Upper lobe of left lung (tissue), 6 donors: Measurements from ENCODE around the gene HBS1L. TPM values are rescaled to one million over a fixed set of nuclear protein-coding genes. Genes with fewer than 3 reads are reported as not detected.

Experiments
- ATAC-seq, 2 donors: fragments of 200-7000 bp; cut with Tn5 transposase; one replicate each; pipeline ENCODE4 v1.9.1; 2022; ENCODE audit warnings: mild to moderate bottlenecking in 2 of 2, moderate library complexity in 2 of 2; ENCODE audit not compliant: low FRiP score in 2 of 2
- DNase-seq, 2 donors: peaks; one replicate each; pipeline ENCODE4 v3.0.0-alpha.2; 2019 to 2020
- H3K27ac ChIP-seq, 4 donors: fragments of 200-600 bp; sonication (generic); one replicate each; pipeline ENCODE4 v1.5.1; 2016 to 2019
- H3K27me3 ChIP-seq, 4 donors: fragments of 200-600 bp; sonication (generic); one replicate each; pipeline ENCODE4 v1.5.1; 2017 to 2019
- H3K36me3 ChIP-seq, 4 donors: fragments of 200-600 bp; sonication (generic); one replicate each; pipeline ENCODE4 v1.5.1; 2016 to 2019
- H3K4me1 ChIP-seq, 4 donors: fragments of 200-600 bp; sonication (generic); one replicate each; pipeline ENCODE4 v1.5.1; 2018 to 2019
- H3K4me3 ChIP-seq, 4 donors: fragments of 200-600 bp; sonication (generic); one replicate each; pipeline ENCODE4 v1.5.1; 2017 to 2019; ENCODE audit warnings: mild to moderate bottlenecking in 2 of 4, moderate library complexity in 1 of 4
- H3K9me3 ChIP-seq, 4 donors: fragments of 200-600 bp; sonication (generic); one replicate each; pipeline ENCODE4 v1.5.1; 2018 to 2019
- CTCF ChIP-seq, 6 experiments: fragments of 450-650 bp in 4 of 6; fragments of 200-600 bp in 2 of 6; sonication (generic) in 2 of 6; IDR thresholded peaks; one replicate each; pipeline ENCODE4 v1.5.1; 2016 to 2019; ENCODE audit warnings: antibody characterized with exemption in 6 of 6
- EP300 ChIP-seq, 4 donors: sonication (generic); formaldehyde crosslinking; IDR thresholded peaks; one replicate each; pipeline ENCODE4 v1.5.1; 2017; ENCODE audit warnings: antibody characterized with exemption in 4 of 4, control low read depth in 2 of 4
- POLR2A ChIP-seq, 4 donors: fragments of 450-650 bp; IDR thresholded peaks; one replicate each; pipeline ENCODE4 v1.5.1; 2016 to 2017; ENCODE audit warnings: antibody characterized with exemption in 4 of 4, mild to moderate bottlenecking in 2 of 4
- POLR2AphosphoS5 ChIP-seq, 2 donors: sonication (generic); formaldehyde crosslinking; IDR thresholded peaks; one replicate each; pipeline ENCODE4 v1.5.1; 2017; ENCODE audit warnings: antibody characterized with exemption in 2 of 2
- WGBS, 2 donors: methylation state at CpG; one replicate each; pipeline ENCODE4 v1.1.5; 2017 to 2018; 5-methylcytosine and 5-hydroxymethylcytosine counted together
- total RNA-seq, 6 donors: library from RNA; depleted of rRNA in 4 of 6; stranded (reverse); fragments of >200 nt in 4 of 6; gene quantifications; one replicate each; pipeline versions ENCODE4 v1.1.0 to v1.2.1, GENCODE V29; 2016 to 2021
- donor health status: DM: no; HTN: no; CAD: no; lungs with moderate emphysema.
- donor health status: DM: no; HTN: yes; CAD: no; lungs with severe emphysema.

HBS1L gene
- total RNA-seq, 6 donors from 2014 or later, result 16.8 to 47.0 (median 38.5) TPM

- ATAC-seq (no peak), DNase-seq (no peak)
- H3K4me3 ChIP-seq, result no peak overlapping the region
- no peak overlapping the region for H3K27ac ChIP-seq
- peaks cover 0 to 4% (median 0%) of the 10 kb centered on the region in 4 donors for H3K9me3 ChIP-seq
- peaks cover 3 to 50% (median 6%) of the 10 kb centered on the region in 4 donors for H3K36me3 ChIP-seq
- no peaks in the 10 kb centered on the region for H3K4me1 ChIP-seq
- no peaks in the 10 kb centered on the region for H3K27me3 ChIP-seq
- TF ChIP-seq EP300 (IDR thresholded peaks at IDR 0.05), result no peak
- no peak for TF ChIP-seq CTCF (IDR thresholded peaks at IDR 0.05)
- no peak for TF ChIP-seq POLR2A (IDR thresholded peaks at IDR 0.05)
Measured at GRCh38 chr6:134962421-134962820, 92.2 kb downstream of the HBS1L start.

DNA sequence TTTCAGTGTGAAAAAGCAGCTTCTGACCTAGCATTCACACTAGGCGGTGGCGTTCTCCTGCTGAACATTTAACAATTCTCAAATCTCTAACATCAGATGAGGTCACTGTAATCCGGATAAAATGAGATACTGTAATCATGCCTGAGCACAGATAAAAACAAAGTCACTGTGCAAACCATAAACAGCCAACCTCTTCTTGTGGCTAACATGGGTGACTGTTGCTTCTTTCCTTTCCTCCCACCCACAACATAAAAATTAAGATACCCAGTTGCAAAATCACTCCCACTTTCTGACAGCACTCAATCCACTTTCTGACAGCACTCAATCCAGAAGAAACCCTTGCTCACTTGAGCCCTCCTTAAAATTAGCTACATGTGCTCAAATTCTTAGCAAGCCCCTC is 93.3 kb downstream of the HBS1L start:
- Histone ChIP-seq H3K9me3 (peaks cover 0 to 4% (median 0%) of the 10 kb centered on the region in 4 donors), H3K4me3 (no peak overlapping the region), H3K27me3 (no peaks in the 10 kb centered on the region), H3K4me1 (no peaks in the 10 kb centered on the region), H3K27ac (no peak overlapping the region), H3K36me3 (peaks cover 3 to 44% (median 6%) of the 10 kb centered on the region in 4 donors)
- WGBS, 2 donors, result 90 to 95% methylated on average over 3 of the region's 3 CpGs
- ATAC-seq (no peak), DNase-seq (no peak)
- TF ChIP-seq EP300 (IDR thresholded peaks at IDR 0.05), result no peak
- no peak for TF ChIP-seq POLR2A (IDR thresholded peaks at IDR 0.05)
- no peak for TF ChIP-seq POLR2AphosphoS5 (IDR thresholded peaks at IDR 0.05)
- TF ChIP-seq CTCF (IDR thresholded peaks at IDR 0.05), result no peak

GRCh38 chr6:134959603-134960002 is 95.0 kb downstream of the HBS1L start:
- Histone ChIP-seq H3K4me3 (no peak overlapping the region), H3K27me3 (no peaks in the 10 kb centered on the region), H3K9me3 (peaks cover 0 to 4% (median 0%) of the 10 kb centered on the region in 4 donors), H3K27ac (no peak overlapping the region), H3K36me3 (peaks cover 0 to 27% (median 3%) of the 10 kb centered on the region in 4 donors), H3K4me1 (no peaks in the 10 kb centered on the region)
- DNase-seq, result no peak
- ATAC-seq, result no peak
- TF ChIP-seq POLR2AphosphoS5 (IDR thresholded peaks at IDR 0.05) (no peak), EP300 (IDR thresholded peaks at IDR 0.05) (no peak), CTCF (IDR thresholded peaks at IDR 0.05) (no peak), POLR2A (IDR thresholded peaks at IDR 0.05) (no peak)

- TF ChIP-seq POLR2AphosphoS5 (IDR thresholded peaks at IDR 0.05) (no peak), EP300 (IDR thresholded peaks at IDR 0.05) (no peak), CTCF (IDR thresholded peaks at IDR 0.05) (no peak), POLR2A (IDR thresholded peaks at IDR 0.05) (no peak)
- Histone ChIP-seq H3K9me3 (peaks cover 0 to 4% (median 0%) of the 10 kb centered on the region in 4 donors), H3K36me3 (peaks cover 0 to 7% (median 0%) of the 10 kb centered on the region in 4 donors), H3K4me1 (no peaks in the 10 kb centered on the region), H3K27ac (no peak overlapping the region), H3K4me3 (no peak overlapping the region), H3K27me3 (no peaks in the 10 kb centered on the region)
- 83 to 90% methylated on average over 2 of the region's 2 CpGs for WGBS, 2 donors
- no peak for ATAC-seq
- no peak for DNase-seq
Measured at GRCh38 chr6:134956676-134957075, 97.9 kb downstream of the HBS1L start.

DNA sequence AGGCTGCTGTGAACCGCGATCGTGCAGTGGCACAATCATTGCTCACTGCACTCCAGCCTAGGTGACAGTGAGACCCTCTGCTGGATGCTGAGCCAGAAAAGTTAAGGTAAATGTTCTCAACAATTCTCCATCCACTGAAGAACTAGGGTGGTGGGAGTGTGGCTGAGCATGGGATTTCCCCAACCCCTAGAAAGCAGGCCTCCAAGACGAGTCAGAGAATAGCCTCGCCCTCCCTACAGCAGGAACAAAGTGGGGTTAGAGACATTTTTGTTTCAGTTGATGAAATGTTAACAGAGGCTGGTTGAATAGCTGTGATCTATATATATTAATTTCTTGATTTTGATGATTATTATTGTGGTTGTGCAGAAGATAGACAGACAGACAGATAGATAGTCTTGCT is 98.6 kb downstream of the HBS1L start:
- H3K27me3 ChIP-seq, result no peaks in the 10 kb centered on the region
- H3K27ac ChIP-seq, result no peak overlapping the region
- DNase-seq (no peak), ATAC-seq (no peak)
- H3K9me3 ChIP-seq, result peaks cover 0 to 4% (median 0%) of the 10 kb centered on the region in 4 donors
- TF ChIP-seq POLR2AphosphoS5 (IDR thresholded peaks at IDR 0.05) (no peak), POLR2A (IDR thresholded peaks at IDR 0.05) (no peak)
- H3K4me3 ChIP-seq, result no peak overlapping the region
- peaks cover 0 to 4% (median 0%) of the 10 kb centered on the region in 4 donors for H3K36me3 ChIP-seq
- no peaks in the 10 kb centered on the region for H3K4me1 ChIP-seq
- 83 to 91% methylated on average over 5 of the region's 5 CpGs for WGBS, 2 donors
